GM19043 (cell line): Measurements from ENCODE around the gene SFPQ.
"Not testable (repeated sequence)": the region's sequence is repeated elsewhere in the genome, so short reads cannot be mapped to it uniquely, and the experiment has no call there.

Experiments
- ATAC-seq: cut with Tn5 transposase; IDR thresholded peaks from one replicate; pipeline ENCODE4 v1.9.1; 2021; ENCODE audit warnings: low read depth; ENCODE audit not compliant: unreplicated experiment

SFPQ gene

GRCh38 chr1:35192853-35193664 is at the start of gene SFPQ:
Gene SFPQ, minus strand, starts transcription at chr1:35193145. Its CDS starts 96 bp downstream, at chr1:35193049.
- ATAC-seq = peak; percentile 92

GRCh38 chr1:35236772-35237171 is 43.8 kb upstream of the SFPQ start:
- ATAC-seq = not testable (repeated sequence)

DNA sequence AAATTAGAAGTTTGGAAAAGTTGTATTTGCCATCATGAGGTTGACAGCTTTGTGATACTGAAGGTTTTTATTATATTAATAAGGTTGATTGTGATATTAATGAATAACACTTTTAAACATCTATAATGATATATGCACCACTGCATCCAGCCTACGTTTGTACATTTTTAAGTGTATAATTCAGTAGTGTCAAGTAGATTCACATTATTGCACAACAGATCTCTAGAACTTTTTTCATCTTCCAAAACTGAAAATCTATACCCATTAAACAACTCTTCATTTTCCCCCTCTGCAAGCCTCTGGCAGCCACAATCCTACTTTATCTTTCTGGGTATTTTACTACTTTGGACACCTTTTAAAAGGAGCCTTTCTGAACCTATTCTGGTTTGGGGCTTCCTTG is 38.3 kb upstream of the SFPQ start:
- ATAC-seq = no peak

DNA sequence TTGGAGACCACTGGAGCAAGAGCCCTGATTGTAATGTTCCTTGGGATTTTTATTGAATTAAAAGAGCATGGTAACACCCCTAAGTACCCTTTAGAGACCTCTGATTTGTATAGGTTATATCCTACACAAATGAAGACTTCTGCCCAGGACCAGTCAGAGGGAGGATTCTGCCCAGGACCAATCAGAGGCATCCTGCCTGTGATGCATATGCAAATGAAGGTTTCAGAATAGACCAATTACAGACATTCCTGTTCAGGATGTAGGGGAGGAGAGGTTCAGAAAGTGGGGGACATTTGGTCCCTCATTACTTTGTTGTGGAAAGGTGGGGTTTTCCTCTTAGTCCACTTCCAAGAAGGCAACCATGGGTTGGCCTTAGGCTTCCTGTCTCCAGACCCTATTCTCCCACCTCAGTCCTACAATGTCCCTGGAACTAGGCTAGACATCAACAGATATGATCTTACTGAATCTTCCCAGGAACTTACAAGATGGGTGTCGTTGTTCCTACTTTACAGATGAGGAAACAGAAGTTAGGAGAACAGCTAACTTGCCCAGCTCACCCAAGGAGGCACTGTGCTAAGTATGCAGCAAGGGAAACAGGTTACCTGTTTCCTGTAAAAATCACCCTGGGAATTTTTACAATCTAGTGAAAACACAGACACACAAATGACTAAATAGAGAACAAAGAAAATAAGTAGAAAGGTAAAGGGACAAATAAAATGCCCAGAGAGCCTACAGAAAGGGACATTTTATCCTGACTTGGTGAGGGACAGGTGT is 36.8 kb upstream of the SFPQ start:
- ATAC-seq = no peak

DNA sequence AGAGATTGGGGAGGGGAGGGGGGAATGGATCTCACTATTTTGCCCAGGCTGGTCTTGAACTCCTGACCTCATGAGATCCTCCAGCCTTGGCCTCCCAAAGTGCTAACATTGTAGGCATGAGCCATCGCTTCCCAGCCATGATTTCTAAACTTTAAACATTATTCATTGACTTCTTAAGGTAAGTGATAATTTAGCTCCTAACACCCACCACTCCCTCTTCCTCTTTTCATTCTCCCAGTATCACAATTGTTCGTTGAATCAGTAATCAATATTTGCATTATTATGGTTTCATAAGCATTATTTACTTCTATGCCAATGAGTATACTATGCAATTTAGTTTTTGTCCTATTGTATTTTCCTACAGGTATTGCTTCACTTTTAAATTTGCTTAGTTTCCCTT is 33.6 kb upstream of the SFPQ start:
- ATAC-seq = no peak

- ATAC-seq = no peak
These were observed 30.2 kb upstream of the SFPQ start for GRCh38 chr1:35223084-35223630.

- no peak for ATAC-seq
These were observed 29.6 kb upstream of the SFPQ start for GRCh38 chr1:35222322-35223083.

- ATAC-seq = no peak
These were observed 28.0 kb upstream of the SFPQ start for GRCh38 chr1:35220976-35221375.

DNA sequence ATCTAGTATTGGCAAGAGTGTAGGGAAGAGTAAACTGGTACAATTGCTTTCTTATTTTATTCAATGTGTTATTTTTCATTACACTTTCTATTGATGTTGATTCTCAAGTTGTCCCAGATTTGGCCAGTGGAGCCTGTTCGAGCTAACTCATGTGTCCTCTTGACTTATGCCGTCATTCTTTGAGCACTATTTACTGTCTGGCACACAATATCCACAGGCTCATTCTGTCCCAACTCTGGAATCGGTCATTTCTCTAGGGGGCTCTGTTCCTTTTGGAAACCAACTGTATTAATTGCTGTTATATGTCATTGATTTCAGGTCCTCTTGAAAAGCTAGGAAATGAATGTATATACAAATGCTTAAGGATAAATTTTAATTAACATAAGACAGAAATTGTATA is 22.4 kb upstream of the SFPQ start:
- ATAC-seq = no peak

GRCh38 chr1:35211120-35211414 is 18.1 kb upstream of the SFPQ start:
- ATAC-seq = no peak

- no peak for ATAC-seq
These were observed 17.6 kb upstream of the SFPQ start for GRCh38 chr1:35210321-35211119.

GRCh38 chr1:35203295-35203694 is 10.3 kb upstream of the SFPQ start:
- ATAC-seq = no peak

- ATAC-seq = peak; percentile 82
These were observed 9.2 kb upstream of the SFPQ start for GRCh38 chr1:35202048-35202719.

GRCh38 chr1:35201631-35202030 is 8.7 kb upstream of the SFPQ start:
- no peak for ATAC-seq

- no peak for ATAC-seq
These were observed 691 bp downstream of the SFPQ start for GRCh38 chr1:35192056-35192852.

- ATAC-seq = no peak
These were observed 1.4 kb downstream of the SFPQ start for GRCh38 chr1:35191429-35192055.

DNA sequence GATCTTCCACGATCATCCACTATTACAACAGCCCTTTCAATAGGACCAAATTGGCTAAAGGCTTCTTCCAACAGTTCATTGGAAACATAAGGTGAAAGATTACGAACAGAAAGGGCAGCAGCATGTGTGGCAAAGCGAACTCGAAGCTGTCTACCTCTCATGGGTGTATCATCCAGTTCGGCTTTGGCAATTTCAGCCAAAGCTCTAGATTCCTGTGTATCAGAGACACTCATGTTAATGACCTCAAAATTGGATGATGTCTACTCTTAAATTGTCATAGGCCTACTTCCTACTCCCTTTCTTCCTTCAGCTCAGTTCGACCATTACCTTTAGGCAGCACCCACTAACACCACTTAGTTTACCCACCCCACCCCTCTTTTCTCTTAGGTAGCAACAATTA is 2.2 kb downstream of the SFPQ start:
- ATAC-seq = no peak

- no peak for ATAC-seq
These were observed 4.2 kb downstream of the SFPQ start for GRCh38 chr1:35188578-35189392.
